ENCODE data around the gene DNMT1. TPM values are rescaled to one million over a fixed set of nuclear protein-coding genes. Genes with fewer than 3 reads are reported as not detected.
"Not testable (repeated sequence)": the region's sequence is repeated elsewhere in the genome, so short reads cannot be mapped to it uniquely, and the experiment has no call there.

DNMT1 gene
- total and polyA plus RNA-seq, 3 donors from 2014 or later, result 96.5 to 145 (median 103) TPM

GRCh38 chr19:10167459-10167858, 27.3 kb downstream of the DNMT1 start:
- TF ChIP-seq CTCF (IDR thresholded peaks at IDR 0.05), result no peak
- TF ChIP-seq POLR2A (IDR thresholded peaks at IDR 0.05), result no peak
- no peaks in the 10 kb centered on the region for H3K4me1 ChIP-seq
- H3K27ac ChIP-seq, result no peak overlapping the region
- 88 to 94% methylated on average over 5 to 6 of the region's 6 CpGs for WGBS, 2 donors
- no peaks in the 10 kb centered on the region for H3K36me3 ChIP-seq (ENCODE audit: low read depth, missing control alignments)
- H3K9me3 ChIP-seq, result no peaks in the 10 kb centered on the region
- DNase-seq, result no peak
- intact Hi-C loops (cut with DNase I; ENCODE audit: low total_unique reads), result no loop called here
- H3K4me3 ChIP-seq, result no peak overlapping the region
- H3K27me3 ChIP-seq, result no peaks in the 10 kb centered on the region

- H3K9me3 ChIP-seq; H3K4me1 ChIP-seq; H3K4me3 ChIP-seq; DNase-seq; H3K27ac ChIP-seq; intact Hi-C loops (cut with DNase I; ENCODE audit: low total_unique reads); H3K36me3 ChIP-seq (ENCODE audit: low read depth, missing control alignments); H3K27me3 ChIP-seq: not testable (repeated sequence)
- WGBS, 2 donors, result 94% methylated on average over 10 of the region's 10 CpGs
Measured at GRCh38 chr19:10166501-10166900, 28.3 kb downstream of the DNMT1 start.

- Histone ChIP-seq H3K36me3 (ENCODE audit: low read depth, missing control alignments) (no peaks in the 10 kb centered on the region), H3K4me1 (no peaks in the 10 kb centered on the region), H3K4me3 (no peak overlapping the region), H3K9me3 (no peaks in the 10 kb centered on the region), H3K27me3 (no peaks in the 10 kb centered on the region), H3K27ac (no peak overlapping the region)
- DNase-seq, result no peak
- 84 to 94% methylated on average over 4 to 5 of the region's 5 CpGs for WGBS, 2 donors
- TF ChIP-seq POLR2A (IDR thresholded peaks at IDR 0.05) (no peak), CTCF (IDR thresholded peaks at IDR 0.05) (no peak)
- intact Hi-C loops (cut with DNase I; ENCODE audit: low total_unique reads), result no loop called here
Measured at GRCh38 chr19:10166046-10166445, 28.7 kb downstream of the DNMT1 start.

- no peak overlapping the region for H3K27ac ChIP-seq
- no peaks in the 10 kb centered on the region for H3K9me3 ChIP-seq
- intact Hi-C loops (cut with DNase I; ENCODE audit: low total_unique reads), result no loop called here
- no peak for TF ChIP-seq POLR2A (IDR thresholded peaks at IDR 0.05)
- no peak for TF ChIP-seq CTCF (IDR thresholded peaks at IDR 0.05)
- no peaks in the 10 kb centered on the region for H3K27me3 ChIP-seq
- H3K4me3 ChIP-seq, result no peak overlapping the region
- H3K4me1 ChIP-seq, result no peaks in the 10 kb centered on the region
- no peak for DNase-seq
- H3K36me3 ChIP-seq (ENCODE audit: low read depth, missing control alignments), result no peaks in the 10 kb centered on the region
- WGBS, 2 donors, result 92 to 96% methylated on average over 3 of the region's 3 CpGs
Measured at GRCh38 chr19:10163536-10163935, 31.2 kb downstream of the DNMT1 start.

- WGBS, 2 donors, result 89 to 91% methylated on average over 9 to 16 of the region's 16 CpGs
- intact Hi-C loops (cut with DNase I; ENCODE audit: low total_unique reads), result no loop called here
- no peak overlapping the region for H3K4me3 ChIP-seq
- H3K27ac ChIP-seq, result no peak overlapping the region
- no peak for DNase-seq
- TF ChIP-seq POLR2A (IDR thresholded peaks at IDR 0.05) (no peak), CTCF (IDR thresholded peaks at IDR 0.05) (no peak)
- no peaks in the 10 kb centered on the region for H3K27me3 ChIP-seq
- no peaks in the 10 kb centered on the region for H3K36me3 ChIP-seq (ENCODE audit: low read depth, missing control alignments)
- H3K9me3 ChIP-seq, result no peaks in the 10 kb centered on the region
- no peaks in the 10 kb centered on the region for H3K4me1 ChIP-seq
Measured at GRCh38 chr19:10159610-10160009, 35.1 kb downstream of the DNMT1 start.

Data from testis (tissue), 3 donors.